Activated CD4-positive, alpha-beta T cell treated with anti-CD3 and anti-CD28 coated beads, Interleukin-2, Interleukin-4, amounts not matched to agents 100 ng/mL and 50 ng/mL, durations not matched to agents 16 hours and 8 hours (primary cell): ENCODE measurements around the gene BARHL2.

Experiments
- DNase-seq: peaks from one replicate; pipeline ENCODE4 v3.0.0-alpha.2; 2020; ENCODE audit warnings: low spot score

The BARHL2 gene

GRCh38 chr1:90710579-90711536, 6.2 kb downstream of the BARHL2 start:
- DNase-seq = no peak

- no peak for DNase-seq
Measured at GRCh38 chr1:90709535-90709934, 7.6 kb downstream of the BARHL2 start.

- DNase-seq = no peak
Measured at GRCh38 chr1:90708826-90709225, 8.3 kb downstream of the BARHL2 start.

GRCh38 chr1:90708236-90708786, 8.8 kb downstream of the BARHL2 start:
- DNase-seq = no peak

- no peak for DNase-seq
Measured at GRCh38 chr1:90707363-90707710, 9.8 kb downstream of the BARHL2 start.

GRCh38 chr1:90706437-90707362, 10.4 kb downstream of the BARHL2 start:
- no peak for DNase-seq

GRCh38 chr1:90705956-90706355, 11.1 kb downstream of the BARHL2 start:
- DNase-seq = no peak

- DNase-seq = no peak
Measured at GRCh38 chr1:90704817-90705216, 12.3 kb downstream of the BARHL2 start.

- no peak for DNase-seq
Measured at GRCh38 chr1:90694846-90695245, 22.3 kb downstream of the BARHL2 start.

GRCh38 chr1:90687747-90688146, 29.4 kb downstream of the BARHL2 start:
- DNase-seq = no peak

GRCh38 chr1:90675161-90675847, 41.8 kb downstream of the BARHL2 start:
- no peak for DNase-seq

- DNase-seq = no peak
Measured at GRCh38 chr1:90671741-90672140, 45.4 kb downstream of the BARHL2 start.

- DNase-seq = no peak
Measured at GRCh38 chr1:90671251-90671650, 45.9 kb downstream of the BARHL2 start.
